GM21381 (cell line): Measurements from ENCODE around the gene CAPN14.
A peak's percentile ranks its signal among the peaks of the same experiment; 100 is the strongest.

ENCODE experiments used
- ATAC-seq: cut with Tn5 transposase; IDR thresholded peaks from one replicate; pipeline ENCODE4 v1.9.1; 2021; ENCODE audit warnings: mild to moderate bottlenecking, moderate library complexity; ENCODE audit not compliant: unreplicated experiment

Gene CAPN14

DNA sequence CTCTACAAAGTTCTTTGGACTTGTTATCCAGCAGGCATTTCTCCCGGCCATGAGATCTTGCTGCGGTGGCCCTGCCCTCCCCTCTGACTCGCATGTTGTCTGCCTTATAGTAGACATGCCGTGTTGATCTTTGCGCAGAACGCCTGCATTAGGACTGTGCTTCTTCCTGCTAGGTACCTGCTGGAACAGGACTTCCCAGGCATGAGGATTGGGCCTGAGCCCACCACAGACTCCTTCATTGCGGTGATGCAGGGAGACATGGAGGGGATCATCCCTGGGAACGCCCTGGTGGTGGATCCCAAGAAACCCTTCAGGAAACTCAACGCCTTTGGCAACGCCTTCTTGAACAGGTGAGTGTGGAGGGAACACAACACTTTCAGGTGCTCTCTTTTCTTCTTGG, 26.8 kb upstream of the CAPN14 start:
- ATAC-seq = no peak

DNA sequence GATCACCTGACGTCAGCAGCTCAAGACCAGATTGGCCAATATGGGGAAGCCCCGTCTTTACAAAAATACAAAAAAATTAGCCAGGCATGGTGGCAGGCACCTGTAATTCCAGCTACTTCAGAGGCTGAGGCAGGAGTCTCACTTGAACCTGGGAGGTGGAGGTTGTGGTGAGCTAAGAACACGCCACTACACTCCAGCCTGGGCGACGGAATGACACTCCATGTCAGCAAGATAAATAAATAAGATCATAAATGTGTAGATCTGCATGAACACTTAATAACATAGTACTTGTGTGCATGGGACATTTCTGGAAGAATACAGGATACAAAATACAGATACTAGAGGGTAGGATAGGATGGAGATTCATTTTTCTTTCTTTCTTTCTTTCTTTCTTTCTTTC, 25.7 kb upstream of the CAPN14 start:
- no peak for ATAC-seq

DNA sequence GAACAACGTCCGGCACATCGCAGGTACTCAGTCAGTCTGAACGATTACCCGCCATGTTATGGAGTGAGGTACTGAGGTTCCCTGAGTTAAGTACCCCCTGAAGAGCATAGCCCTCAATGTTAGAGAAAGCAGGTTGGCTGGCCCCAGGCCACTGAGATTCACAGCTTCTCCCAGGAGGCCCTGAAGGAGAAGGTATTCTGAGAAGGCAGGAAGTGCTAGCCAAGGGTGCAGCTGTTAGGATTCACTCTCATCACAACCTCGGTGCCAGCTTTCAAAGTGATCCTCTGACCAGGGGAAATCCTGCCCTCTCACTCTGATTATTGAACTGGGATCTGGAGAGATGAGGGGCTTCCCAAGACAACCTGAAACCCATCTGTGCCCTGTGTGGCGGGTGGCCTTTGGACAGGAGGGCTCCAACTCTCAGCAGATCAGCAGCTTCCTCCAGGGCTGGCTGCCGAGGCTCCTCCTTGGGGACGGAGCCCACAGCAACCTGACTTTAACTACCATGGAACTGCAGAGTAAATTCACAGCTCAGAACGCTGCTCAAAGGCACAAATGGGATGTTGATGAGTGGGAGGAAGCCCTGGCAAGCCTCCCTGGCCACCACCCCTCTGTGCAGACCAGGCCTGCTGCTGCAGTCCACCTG, 24.4 kb upstream of the CAPN14 start:
- ATAC-seq = no peak

DNA sequence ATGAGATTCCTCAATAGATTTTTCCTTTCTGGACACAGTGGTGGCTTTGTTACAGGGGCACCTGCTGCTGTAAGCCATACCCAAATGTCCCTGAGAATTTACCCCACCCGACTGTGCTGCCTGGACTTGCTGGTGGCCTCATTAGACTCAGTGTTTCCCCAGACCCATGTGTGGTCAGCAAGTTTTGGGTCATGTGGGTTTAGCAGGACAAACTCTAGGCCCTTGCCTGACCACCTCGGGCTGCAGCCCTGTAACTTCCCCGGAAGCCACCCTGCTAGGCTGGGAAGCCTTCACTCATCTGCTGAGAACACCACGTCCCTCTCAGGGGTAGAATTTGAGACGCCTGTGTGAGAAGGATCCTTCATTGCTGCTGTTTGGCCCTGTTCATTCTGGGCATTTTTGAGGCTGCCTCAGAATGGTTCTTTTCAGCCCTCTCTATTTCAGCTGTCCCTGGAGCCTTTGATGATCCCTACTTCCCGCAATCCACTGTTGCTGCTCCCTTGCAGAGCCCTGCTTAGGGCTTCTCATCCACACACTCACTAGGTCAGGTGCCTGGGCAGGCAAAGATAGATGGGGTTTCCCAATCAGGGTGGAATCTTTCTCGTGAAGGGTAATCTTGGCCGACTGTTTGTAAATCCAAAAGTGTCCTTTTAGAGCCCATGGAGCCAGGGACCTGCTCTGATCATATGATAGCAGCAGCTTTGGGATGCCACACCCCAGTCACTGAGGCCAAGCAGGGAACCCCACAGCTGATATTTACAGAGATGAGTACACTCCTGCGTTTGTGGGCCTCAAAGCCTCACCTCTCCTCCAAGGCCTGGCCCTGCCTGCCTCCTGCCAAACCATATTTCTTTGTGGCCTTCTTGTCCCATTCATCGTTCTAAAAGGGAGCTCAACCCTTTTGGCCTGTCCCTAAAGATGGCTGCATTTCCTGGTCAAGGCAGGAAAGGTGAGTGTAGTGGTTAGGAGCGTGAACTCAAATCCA, 23.4 kb upstream of the CAPN14 start:
- no peak for ATAC-seq

DNA sequence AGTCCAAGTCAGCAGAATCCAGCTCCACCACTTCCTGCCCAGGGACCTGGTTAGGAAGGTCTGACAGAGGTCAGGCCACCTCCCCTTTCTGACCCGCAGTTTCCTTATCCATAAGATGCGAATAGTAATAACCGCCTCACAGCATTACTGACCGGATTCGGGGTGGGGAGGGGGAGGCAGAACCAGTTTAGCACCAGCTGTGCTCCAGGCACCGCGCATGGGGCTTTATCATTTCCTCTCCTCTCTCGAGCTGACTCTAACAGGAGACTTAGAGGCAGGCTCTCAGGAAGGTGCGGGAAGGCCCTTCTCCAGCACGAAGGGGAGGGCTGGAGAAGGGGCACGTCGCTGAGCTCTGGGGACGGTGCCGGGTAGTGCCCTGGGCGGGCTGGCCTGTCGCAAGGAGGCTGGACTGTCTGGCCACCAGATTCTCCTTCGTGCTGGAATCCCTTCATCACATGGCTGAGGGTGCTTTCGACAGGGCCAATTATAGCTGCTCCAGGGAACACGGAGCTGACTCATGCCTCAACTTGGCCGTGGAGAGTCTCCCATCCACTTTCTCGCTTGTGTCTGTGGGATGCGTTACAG, 22.4 kb upstream of the CAPN14 start:
- no peak for ATAC-seq

DNA sequence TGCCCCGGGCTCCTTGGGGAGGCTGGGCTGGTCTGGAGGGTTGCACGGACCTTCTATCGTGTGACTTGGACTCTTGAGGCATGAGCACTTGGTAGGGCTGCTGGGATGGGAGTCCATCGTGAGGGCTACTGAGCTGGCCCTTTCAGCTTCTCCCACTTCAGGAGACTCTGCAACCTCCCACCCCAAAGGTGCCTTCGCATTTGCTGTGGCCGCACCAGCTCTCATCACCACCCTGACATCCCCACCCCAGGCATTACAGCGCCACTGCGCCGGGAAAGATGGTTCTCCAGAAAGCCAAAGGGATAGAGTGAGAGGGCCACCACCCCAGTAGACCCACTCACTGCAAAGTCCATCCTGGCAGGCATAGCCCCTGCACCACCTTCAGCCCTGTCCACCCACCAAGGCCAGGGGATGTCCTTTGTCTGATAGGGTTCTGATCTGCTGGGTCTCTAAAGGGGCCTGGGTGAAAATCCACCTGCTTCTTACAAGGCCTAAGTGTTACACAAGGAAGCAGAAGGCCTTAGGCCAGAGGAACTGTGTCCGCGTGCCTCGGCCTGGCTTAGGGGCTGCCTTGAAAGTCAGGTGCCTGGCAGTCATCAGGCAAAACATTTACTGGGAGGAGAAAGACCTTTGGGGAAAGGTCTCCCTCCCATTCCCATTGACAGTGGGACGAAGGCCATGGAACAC, 21.7 kb upstream of the CAPN14 start:
- no peak for ATAC-seq

DNA sequence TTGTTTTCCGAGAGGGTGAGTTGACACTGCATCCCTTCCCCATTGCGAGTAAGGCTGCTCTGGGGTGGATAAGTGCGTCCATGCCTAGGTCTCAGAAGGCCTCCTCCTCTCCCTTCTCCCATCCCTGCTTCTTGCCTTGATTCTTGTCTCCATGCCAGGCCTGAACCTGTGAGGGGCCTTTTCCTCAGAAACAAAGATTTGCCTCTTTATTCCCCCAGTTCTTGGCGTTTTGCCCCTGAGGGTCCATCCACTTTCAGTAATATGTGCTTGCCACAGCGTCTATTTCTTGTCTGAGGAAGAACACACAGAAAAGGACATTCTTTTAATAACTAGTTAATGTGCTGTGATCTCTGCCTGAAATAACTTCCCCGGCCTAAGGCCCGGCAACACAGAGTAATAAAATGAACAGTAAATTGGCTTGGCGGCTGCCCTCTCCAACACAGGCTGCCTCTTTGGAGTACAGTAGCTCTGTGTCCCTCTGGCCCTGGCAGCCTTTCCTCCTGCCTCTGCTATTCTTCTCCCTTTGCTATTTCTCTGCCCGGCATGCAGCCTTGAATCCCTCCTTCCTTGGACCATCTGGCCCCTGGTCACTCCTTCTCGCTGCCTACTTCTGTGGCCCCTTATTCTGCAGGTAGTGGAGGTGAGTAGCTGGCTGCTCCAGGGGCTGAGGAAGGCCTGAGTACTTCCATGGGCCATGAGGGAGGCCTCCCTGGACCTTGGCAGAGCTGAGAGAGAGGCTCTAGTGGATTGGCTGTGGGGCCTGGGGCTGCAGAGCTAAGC, 21.0 kb upstream of the CAPN14 start:
- ATAC-seq = no peak

DNA sequence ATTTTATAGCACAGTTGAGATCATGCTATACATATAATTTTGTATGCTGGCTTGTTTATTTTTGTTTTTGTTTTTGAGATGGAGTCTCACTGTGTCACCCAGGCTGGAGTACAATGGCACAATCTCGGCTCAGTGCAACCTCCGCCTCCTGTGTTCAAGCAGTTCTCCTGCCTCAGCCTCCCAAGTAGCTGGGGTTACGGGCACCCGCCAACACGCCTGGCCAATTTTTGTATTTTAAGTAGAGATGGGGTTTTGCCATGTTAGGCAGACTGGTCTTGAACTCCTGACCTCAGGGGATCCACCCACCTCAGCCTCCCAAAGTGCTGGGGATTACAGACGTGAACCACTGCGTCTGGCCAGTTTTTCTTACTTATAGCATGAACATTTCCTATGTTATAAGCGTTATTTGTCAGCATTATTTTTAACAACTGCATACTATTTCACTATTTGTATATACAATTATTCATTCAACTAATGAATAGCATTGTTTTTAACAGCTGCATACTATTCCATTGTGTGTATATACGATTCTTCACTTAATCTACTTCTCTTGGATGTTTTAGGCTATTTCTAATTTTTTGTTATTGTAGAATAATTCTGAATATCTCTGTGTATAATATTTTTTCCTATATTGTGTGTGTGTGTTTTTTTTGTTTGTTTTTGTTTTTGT, 20.2 kb upstream of the CAPN14 start:
- no peak for ATAC-seq

DNA sequence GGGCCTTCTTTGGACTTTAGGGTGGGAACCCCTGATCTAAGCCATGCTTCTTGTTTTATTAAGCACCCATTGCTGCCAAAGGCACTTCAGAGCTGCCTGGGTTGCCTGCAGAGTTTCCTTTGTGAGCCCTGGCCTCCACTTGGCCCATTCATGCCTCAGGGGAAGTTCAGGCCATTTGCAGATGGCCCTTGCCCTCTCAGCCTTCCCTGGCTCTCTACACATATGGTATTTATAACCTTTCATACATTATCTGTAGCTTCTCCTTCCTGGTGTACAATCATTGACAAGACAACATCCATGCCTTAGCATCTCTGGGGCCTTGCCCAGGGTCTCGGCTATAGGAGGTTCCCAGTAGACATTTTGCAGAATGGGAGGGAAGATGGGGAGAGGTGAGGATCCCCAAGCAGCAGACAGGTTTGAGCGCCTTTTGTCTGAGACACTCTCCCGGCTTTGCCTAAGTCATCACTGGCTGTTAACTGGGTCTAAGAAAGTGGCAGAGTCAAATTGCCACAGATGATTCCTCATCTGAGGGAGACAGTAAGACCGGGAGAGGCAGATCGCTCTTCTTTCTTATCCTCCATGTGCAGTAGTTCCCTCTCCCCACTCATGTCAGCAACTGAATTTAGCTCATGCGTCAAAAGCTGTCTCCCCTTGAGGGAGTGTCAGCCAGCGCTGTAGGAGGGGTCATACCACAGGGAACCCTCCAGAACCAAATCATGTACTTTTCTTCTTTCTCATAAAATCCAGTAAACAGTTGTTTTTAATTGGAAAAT, 19.3 kb upstream of the CAPN14 start:
- ATAC-seq = no peak

DNA sequence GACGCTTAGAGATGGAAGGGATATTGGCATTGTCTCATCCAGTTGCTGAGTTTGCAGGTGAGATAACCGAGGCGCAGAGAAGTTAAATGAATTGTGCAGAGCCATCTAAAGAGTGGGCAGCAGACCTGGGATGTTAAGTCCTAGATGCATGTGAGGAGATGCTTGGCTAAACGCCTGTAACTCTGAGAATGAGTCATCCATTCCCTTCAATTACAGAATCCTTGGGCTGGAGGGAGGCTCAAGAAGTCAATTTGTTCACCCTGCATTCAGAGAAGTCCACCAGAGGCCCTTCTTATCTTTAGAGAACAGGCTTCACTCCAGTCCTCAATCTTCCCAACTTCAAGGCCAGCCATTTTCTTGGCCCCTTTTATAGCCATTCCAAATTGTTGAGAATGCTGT, 18.2 kb upstream of the CAPN14 start:
- ATAC-seq = no peak

DNA sequence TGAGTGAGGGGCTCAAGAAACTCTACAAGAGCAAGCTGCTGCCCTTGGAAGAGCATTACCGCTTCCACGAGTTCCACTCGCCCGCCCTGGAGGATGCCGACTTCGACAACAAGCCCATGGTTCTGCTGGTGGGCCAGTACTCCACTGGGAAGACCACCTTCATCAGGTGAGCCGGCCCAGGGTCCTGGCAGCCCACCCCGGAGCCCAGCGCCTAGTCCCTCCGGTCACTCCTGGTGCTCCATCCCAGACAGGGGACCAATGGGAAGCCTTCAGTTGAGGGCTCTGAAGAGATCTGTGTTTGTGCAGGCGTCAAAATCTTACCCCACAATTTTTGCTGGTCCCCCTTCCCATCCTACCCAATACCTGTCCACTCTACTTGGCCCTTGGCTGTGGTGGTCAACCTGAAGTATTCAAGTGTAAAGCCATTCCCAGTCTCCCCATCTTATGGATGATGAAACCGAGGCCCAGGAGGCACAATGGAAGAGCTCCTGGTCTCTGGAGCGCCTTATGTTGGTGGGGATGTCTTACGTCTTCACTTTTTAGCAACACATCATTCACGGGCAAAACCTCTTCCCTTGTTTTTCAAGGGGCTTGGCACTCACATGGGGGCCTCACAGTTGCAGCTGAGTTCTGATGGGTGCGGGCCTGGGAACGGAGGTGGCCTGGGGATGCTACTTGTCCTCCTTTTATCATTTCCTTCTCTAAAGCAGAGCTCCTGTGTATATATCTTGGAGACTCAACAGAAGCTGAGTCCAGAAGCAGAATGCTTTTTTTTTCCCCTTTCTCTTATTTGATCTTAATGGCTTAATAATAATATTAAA, 17.6 kb upstream of the CAPN14 start:
- ATAC-seq = no peak

DNA sequence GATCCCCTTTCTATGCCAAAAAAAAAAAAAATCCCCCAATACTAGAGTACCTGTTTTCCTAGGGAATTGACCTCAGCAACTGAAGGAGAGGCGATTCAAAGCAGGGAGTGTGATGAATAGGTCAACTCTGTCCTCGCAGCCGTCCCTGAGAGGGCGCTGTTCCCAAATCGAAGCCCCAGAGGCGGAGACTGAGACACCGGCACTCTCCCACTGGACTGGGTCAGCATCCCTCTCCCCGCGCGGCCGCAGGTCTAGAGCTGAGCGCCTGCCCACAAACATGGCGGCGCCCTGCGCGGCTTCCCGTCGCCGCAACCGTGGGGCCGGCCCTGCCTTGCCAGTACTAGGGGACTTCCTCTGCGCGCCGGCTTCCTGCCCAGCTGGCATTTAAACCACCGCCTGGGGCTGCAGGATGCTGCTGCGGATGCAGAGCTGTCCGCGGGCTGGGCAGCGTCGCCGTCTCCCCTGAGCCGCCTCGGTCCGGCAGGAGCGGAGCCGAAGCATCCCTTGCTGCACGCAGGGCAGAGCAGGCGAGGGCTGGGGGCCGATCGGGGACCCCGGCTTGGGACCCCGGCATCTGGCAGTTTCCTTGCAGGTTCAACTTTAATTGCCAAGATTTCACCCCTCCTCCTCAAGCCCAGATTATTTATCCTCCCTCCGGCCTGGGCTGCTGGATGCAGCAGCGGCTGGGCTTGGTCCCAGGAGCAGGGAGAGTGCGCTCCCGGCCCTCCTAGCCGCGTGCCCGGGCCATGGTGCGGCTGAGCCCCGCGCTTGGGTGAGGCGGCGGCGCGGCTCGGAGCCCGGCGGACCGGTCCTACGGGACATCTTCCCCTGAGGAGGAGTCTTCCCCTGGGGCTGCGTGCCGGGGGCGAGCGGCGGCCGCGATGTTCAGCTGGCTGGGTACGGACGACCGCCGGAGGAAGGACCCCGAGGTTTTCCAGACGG, 16.7 kb upstream of the CAPN14 start, which contains the start of gene EHD3:
TSS of gene EHD3 (plus strand) at position 412 of the 942 bp plus-strand sequence. CDS start at position 882, 470 bp downstream.
- peak; percentile 99 for ATAC-seq

DNA sequence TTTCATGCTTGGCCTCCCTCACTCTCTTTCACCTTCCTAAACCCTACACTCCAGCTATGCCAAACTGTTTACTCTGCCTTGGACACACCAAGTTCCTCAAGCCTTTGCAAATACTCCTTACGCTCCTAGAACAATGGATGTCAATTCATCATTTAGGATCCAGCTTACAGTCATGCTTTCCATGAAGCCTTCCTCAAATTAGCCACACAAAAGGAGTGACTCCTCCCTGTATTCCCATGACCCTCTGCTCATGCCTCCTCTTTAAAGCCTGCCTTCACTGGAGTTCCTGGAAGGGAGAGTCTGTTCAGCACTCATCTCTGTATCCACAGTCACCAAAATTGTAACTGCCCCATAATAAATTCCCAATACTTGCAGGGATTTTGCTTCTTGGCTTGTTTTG, 15.9 kb upstream of the CAPN14 start:
- no peak for ATAC-seq

DNA sequence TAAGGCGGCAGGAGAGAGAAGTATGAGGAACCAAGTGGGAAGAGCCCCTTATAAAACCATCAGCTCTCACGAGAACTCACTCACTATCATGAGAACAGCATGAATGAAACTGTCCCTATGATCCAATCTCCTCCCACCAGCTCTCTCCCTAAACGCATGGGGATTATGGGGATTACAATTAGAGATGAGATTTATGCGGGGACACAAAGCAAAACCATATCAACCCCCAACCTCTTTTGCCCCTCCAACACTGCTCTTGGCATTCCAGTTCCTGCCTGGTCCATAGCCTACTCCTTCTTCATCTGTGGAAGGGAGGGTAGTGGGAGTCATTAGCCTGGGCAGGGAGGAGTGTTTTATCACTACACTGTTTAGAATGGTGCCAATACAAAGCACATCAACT, 15.3 kb upstream of the CAPN14 start:
- ATAC-seq = no peak

DNA sequence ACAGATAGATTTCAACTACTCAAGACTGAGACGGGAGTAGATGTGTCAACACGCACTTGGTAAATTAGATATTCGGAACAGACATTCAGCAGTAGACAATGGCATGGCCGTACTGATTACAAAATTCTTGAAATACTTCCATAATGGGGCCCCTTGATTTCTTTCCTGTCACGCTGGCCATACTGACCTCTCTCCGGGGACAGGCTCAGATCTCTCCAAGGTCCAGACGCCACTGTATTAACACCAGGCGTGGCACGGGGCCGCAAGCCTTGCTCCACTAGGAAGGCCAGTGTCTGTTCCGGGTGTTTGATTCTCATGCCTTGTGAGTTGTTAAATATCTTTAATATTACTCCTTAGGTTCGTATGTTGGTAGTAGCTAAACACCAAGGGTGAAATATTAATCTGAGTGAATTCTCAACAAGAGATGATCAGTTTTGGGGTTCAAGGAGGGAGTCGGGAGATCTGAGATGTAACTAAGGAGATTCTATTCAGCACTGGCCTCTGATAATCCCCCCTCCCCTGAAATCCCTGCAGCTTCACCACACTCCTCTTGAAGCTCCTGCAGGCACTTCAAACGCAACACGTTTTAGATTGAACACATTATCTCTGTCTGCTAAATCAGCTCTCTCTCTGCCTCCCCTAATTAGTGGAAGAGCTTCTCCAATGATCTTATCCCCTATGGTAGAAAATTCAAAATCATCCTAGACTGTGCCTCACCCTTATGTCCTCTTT, 14.4 kb upstream of the CAPN14 start:
- ATAC-seq = no peak

DNA sequence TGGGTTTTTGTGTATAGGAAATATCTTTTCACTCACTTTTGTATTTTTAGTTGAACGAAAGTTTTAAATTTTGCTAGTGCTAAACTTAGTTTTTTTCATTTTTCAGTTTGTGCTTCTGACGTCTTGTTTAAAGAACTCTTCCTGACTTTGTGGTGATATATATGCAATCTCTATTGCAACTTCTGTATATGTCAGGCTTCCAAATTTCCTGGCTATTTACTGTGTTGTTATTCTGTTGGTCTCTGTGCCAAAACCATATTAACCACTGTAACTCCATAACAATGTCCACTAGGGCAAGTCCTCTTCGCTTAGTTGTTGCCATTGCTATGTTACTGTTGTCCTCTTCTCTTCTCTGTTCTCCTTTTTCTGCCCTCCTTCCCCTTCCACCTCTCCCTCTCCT, 13.4 kb upstream of the CAPN14 start:
- no peak for ATAC-seq

DNA sequence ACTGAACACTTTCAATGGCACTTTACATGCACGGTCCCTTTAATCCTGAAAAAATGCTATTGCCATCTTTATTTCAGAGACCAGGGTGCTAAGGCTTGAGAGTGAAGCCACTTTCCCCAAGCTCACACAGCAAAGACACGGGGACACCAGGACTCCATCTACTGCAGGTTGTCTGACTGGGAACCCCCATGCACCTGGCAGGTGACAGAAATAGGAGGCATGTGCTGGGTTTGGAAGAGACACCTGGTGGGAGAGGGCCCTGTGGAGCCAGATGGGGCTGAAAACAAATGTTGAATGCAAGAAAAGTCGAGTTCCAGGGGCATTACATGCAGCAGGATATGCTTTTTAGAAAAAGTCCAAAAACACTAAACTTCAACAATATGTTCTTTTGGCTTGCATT, 11.4 kb upstream of the CAPN14 start:
- ATAC-seq = no peak
